Body of pancreas (tissue), 4 donors: ENCODE data around the gene SAMD3. TPM values are rescaled to one million over a fixed set of nuclear protein-coding genes. Genes with fewer than 3 reads are reported as not detected.

Experiments
- ATAC-seq: fragments of 150-250 bp; one replicate; pipeline ENCODE4 v1.9.1; 2016
- DNase-seq, 4 donors: peaks; one replicate each; pipeline ENCODE4 v3.0.0-alpha.2; 2019
- H3K27ac ChIP-seq, 4 donors: fragments of 200-600 bp; sonication (generic); 1 replicate in 3 of 4; 2 replicates in 1 of 4; pipeline versions ENCODE4 v1.5.1 to v1.6.1; 2016 to 2019; ENCODE audit warnings: mild to moderate bottlenecking in 1 of 4, mixed read lengths in 1 of 4, moderate library complexity in 1 of 4
- H3K27me3 ChIP-seq, 2 donors: fragments of 200-600 bp; sonication (generic); one replicate each; pipeline ENCODE4 v1.6.0; 2016; ENCODE audit warnings: mild to moderate bottlenecking in 1 of 2
- H3K36me3 ChIP-seq, 2 donors: fragments of 200-600 bp; sonication (generic); replicated peaks in 1 of 2; 2 replicates each; pipeline ENCODE4 v1.5.1; 2016; ENCODE audit warnings: low read depth in 2 of 2; ENCODE audit not compliant: insufficient read depth in 1 of 2
- H3K4me1 ChIP-seq: fragments of 200-600 bp; sonication (generic); one replicate; pipeline ENCODE4 v1.6.0; 2016
- H3K4me3 ChIP-seq, 2 donors: fragments of 200-600 bp; sonication (generic); 1 replicate in 1 of 2; 2 replicates in 1 of 2; pipeline ENCODE4 v1.5.1; 2016 to 2019
- H3K9me3 ChIP-seq, 3 donors: fragments of 200-600 bp; sonication (generic); 1 replicate in 2 of 3; 2 replicates in 1 of 3; pipeline ENCODE4 v1.5.1; 2016
- CTCF ChIP-seq, 7 experiments: fragments of 450-650 bp in 4 of 7; fragments of 200-600 bp in 3 of 7; sonication (generic) in 3 of 7; IDR thresholded peaks; one replicate each; pipeline ENCODE4 v1.5.1; 2016 to 2019; ENCODE audit warnings: antibody characterized with exemption in 7 of 7
- POLR2A ChIP-seq, 3 donors: fragments of 450-650 bp; IDR thresholded peaks; one replicate each; pipeline ENCODE4 v1.6.1; 2016; ENCODE audit warnings: antibody characterized with exemption in 3 of 3, mild to moderate bottlenecking in 2 of 3
- WGBS, 2 donors: methylation state at CpG; one replicate each; pipeline ENCODE4 v1.1.5; 2017; 5-methylcytosine and 5-hydroxymethylcytosine counted together
- intact Hi-C: fragments of 100-400 bp; cut with DNase I; formaldehyde crosslinking; loops from one replicate; pipeline ENCODE4 v1.15.1; 2023
- total RNA-seq, 2 donors: library from RNA; depleted of rRNA; stranded (reverse); fragments of >200 nt; gene quantifications; one replicate each; pipeline ENCODE4 v1.1.0, GENCODE V29; 2016

The SAMD3 gene
- total RNA-seq, 2 donors from 2014 or later = 0.52 to 20.4 TPM

GRCh38 chr6:130223508-130223907 is 757 bp upstream of the SAMD3 start:
- 60 to 83% methylated on average over 5 of the region's 5 CpGs for WGBS, 2 donors
- no peak overlapping the region for H3K4me3 ChIP-seq
- H3K9me3 ChIP-seq = no peaks in the 10 kb centered on the region
- DNase-seq (peak in 1 of 4 donors; percentile 6), ATAC-seq (no peak)
- no peak overlapping the region for H3K27ac ChIP-seq
- H3K4me1 ChIP-seq = no peaks in the 10 kb centered on the region
- no peak for TF ChIP-seq CTCF (IDR thresholded peaks at IDR 0.05)
- TF ChIP-seq POLR2A (IDR thresholded peaks at IDR 0.05) = no peak
- intact Hi-C loops = no loop called here
- no peaks in the 10 kb centered on the region for H3K27me3 ChIP-seq
- no peaks in the 10 kb centered on the region for H3K36me3 ChIP-seq

GRCh38 chr6:130218134-130218533 is 4.6 kb downstream of the SAMD3 start:
- Histone ChIP-seq H3K27ac (no peak overlapping the region), H3K27me3 (no peaks in the 10 kb centered on the region), H3K9me3 (no peaks in the 10 kb centered on the region), H3K4me1 (no peaks in the 10 kb centered on the region), H3K4me3 (no peak overlapping the region), H3K36me3 (no peaks in the 10 kb centered on the region)
- no peak for DNase-seq
- WGBS, 2 donors = 58 to 67% methylated on average over 8 of the region's 8 CpGs
- intact Hi-C loops = no loop called here
- no peak for TF ChIP-seq CTCF (IDR thresholded peaks at IDR 0.05)
- TF ChIP-seq POLR2A (IDR thresholded peaks at IDR 0.05) = no peak
- no peak for ATAC-seq

GRCh38 chr6:130216620-130217019 is 6.1 kb downstream of the SAMD3 start:
- no peaks in the 10 kb centered on the region for H3K4me1 ChIP-seq
- 42 to 53% methylated on average over 4 of the region's 4 CpGs for WGBS, 2 donors

GRCh38 chr6:130215526-130215925 is 7.2 kb downstream of the SAMD3 start:
- intact Hi-C loops = no loop called here
- DNase-seq (no peak), ATAC-seq (no peak)
- Histone ChIP-seq H3K9me3 (no peaks in the 10 kb centered on the region), H3K36me3 (no peaks in the 10 kb centered on the region), H3K4me3 (no peak overlapping the region), H3K27me3 (no peaks in the 10 kb centered on the region), H3K27ac (no peak overlapping the region), H3K4me1 (no peaks in the 10 kb centered on the region)
- TF ChIP-seq CTCF (IDR thresholded peaks at IDR 0.05) = no peak
- no peak for TF ChIP-seq POLR2A (IDR thresholded peaks at IDR 0.05)
- 13 to 25% methylated on average over 1 of the region's 1 CpG for whole genome bisulfite sequencing, 2 donors

More at GRCh38 chr6:130216620-130217019, 6.1 kb downstream of the SAMD3 start:
- Histone ChIP-seq H3K27ac (no peak overlapping the region), H3K9me3 (no peaks in the 10 kb centered on the region), H3K36me3 (no peaks in the 10 kb centered on the region), H3K27me3 (no peaks in the 10 kb centered on the region), H3K4me3 (no peak overlapping the region)
- intact Hi-C loops = no loop called here
- TF ChIP-seq POLR2A (IDR thresholded peaks at IDR 0.05) (no peak), CTCF (IDR thresholded peaks at IDR 0.05) (no peak)
- DNase-seq = no peak
- ATAC-seq = no peak

- 13 to 17% methylated on average over 2 of the region's 2 CpGs for WGBS, 2 donors
- intact Hi-C loops = no loop called here
- Histone ChIP-seq H3K36me3 (no peaks in the 10 kb centered on the region), H3K27me3 (no peaks in the 10 kb centered on the region), H3K4me3 (no peak overlapping the region), H3K4me1 (no peaks in the 10 kb centered on the region), H3K9me3 (no peaks in the 10 kb centered on the region), H3K27ac (no peak overlapping the region)
- TF ChIP-seq CTCF (IDR thresholded peaks at IDR 0.05) = no peak
- TF ChIP-seq POLR2A (IDR thresholded peaks at IDR 0.05) = no peak
- no peak for DNase-seq
- no peak for ATAC-seq
These were observed 10.4 kb downstream of the SAMD3 start for GRCh38 chr6:130212215-130212874.
